PC-9 (cell line): ENCODE data around the gene STAMBP. TPM values are rescaled to one million over a fixed set of nuclear protein-coding genes. Genes with fewer than 3 reads are reported as not detected.

Experiments used
- BruUV-seq: library from RNA; stranded (reverse); fragments of 400-500 nt; replicated peaks from 2 replicates; lab custom pipeline; 2021; lab: Mats Ljungman, UMichigan
- CTCF ChIA-PET: fragments of 300-600 bp; sonication (Branson Sonifier 250); formaldehyde crosslinking; loops from one replicate; lab custom pipeline; 2022; ENCODE audit warnings: antibody characterized with exemption; lab: Charles Lee
- POLR2A ChIA-PET: fragments of 300-600 bp; sonication (Branson Sonifier 250); formaldehyde crosslinking; loops from one replicate; lab custom pipeline; 2022; ENCODE audit warnings: antibody characterized with exemption; ENCODE audit not compliant: unreplicated experiment; lab: Charles Lee
- DNase-seq, 2 experiments: peaks; one replicate each; pipeline versions ENCODE4 v3.0.0 to v3.0.0-alpha.2; 2015 to 2022; ENCODE audit warnings: mixed read lengths in 1 of 2
- H2AFZ ChIP-seq: fragments of 200-600 bp; sonication (generic); 2 replicates; pipeline ENCODE4 v1.8.1; 2017; ENCODE audit warnings: antibody characterized with exemption
- H3F3A ChIP-seq: fragments of 200-600 bp; sonication (generic); 2 replicates; pipeline ENCODE4 v1.8.1; 2017; ENCODE audit warnings: antibody characterized with exemption, mild to moderate bottlenecking, low read depth; ENCODE audit not compliant: insufficient read depth
- H3K27ac ChIP-seq: fragments of 200-600 bp; sonication (generic); 2 replicates; pipeline ENCODE4 v1.6.1; 2016; ENCODE audit warnings: mixed run types
- H3K27me3 ChIP-seq: fragments of 200-600 bp; sonication (generic); 2 replicates; pipeline ENCODE4 v1.6.1; 2016; ENCODE audit warnings: low read depth, mixed run types; ENCODE audit not compliant: insufficient read depth
- H3K36me3 ChIP-seq: fragments of 200-600 bp; sonication (generic); 2 replicates; pipeline ENCODE4 v1.6.1; 2016; ENCODE audit warnings: low read depth, mixed run types
- H3K4me1 ChIP-seq: fragments of 200-600 bp; sonication (generic); replicated peaks from 2 replicates; pipeline ENCODE4 v1.6.1; 2016; ENCODE audit warnings: mixed run types; ENCODE audit not compliant: insufficient read depth
- H3K4me2 ChIP-seq: fragments of 200-600 bp; sonication (generic); 2 replicates; pipeline ENCODE4 v1.6.1; 2017; ENCODE audit warnings: mixed run types
- H3K4me3 ChIP-seq: fragments of 200-600 bp; sonication (generic); 2 replicates; pipeline ENCODE4 v1.6.1; 2016; ENCODE audit warnings: mixed run types
- H3K79me2 ChIP-seq: fragments of 200-600 bp; sonication (generic); 2 replicates; pipeline ENCODE4 v1.6.1; 2017; ENCODE audit warnings: low read depth, mixed run types
- H3K9me2 ChIP-seq: fragments of 200-600 bp; sonication (generic); 2 replicates; pipeline ENCODE4 v1.8.1; 2017; ENCODE audit warnings: mild to moderate bottlenecking; ENCODE audit not compliant: insufficient read depth
- H3K9me3 ChIP-seq: fragments of 200-600 bp; sonication (generic); 2 replicates; pipeline ENCODE4 v1.8.1; 2016; ENCODE audit warnings: low read depth; ENCODE audit not compliant: insufficient read depth
- H4K20me1 ChIP-seq: fragments of 200-600 bp; sonication (generic); 2 replicates; pipeline ENCODE4 v1.8.1; 2017; ENCODE audit not compliant: insufficient read depth
- EZH2 ChIP-seq: fragments of 200-600 bp; sonication (generic); IDR thresholded peaks from 2 replicates; pipeline ENCODE4 v1.8.0; 2017; ENCODE audit warnings: antibody characterized with exemption, low read depth
- intact Hi-C: fragments of 100-400 bp; cut with micrococcal nuclease; formaldehyde crosslinking; loops from one replicate; pipeline ENCODE4 v1.10.0; 2022; ENCODE audit not compliant: unreplicated experiment
- total RNA-seq: library from RNA; stranded (reverse); gene quantifications from 2 replicates; pipeline ENCODE4 v1.2.3, GENCODE V29; 2021
- TF ChIP-seq, protein P1 (sequence below): fragments of 200-600 bp; sonication (generic); conservative IDR thresholded peaks from 2 replicates; pipeline ENCODE4 v1.6.1; 2017; ENCODE audit warnings: mixed run types, antibody characterized with exemption, mild to moderate bottlenecking, moderate library complexity

The STAMBP gene
- total RNA-seq, 1 experiment from 2014 or later: 52.2 TPM

- Histone ChIP-seq H3K4me3 (no peak overlapping the region), H3K4me2 (no peak overlapping the region), H3K36me3 (peaks cover 37% of the 10 kb centered on the region), H3K9me2 (no peaks in the 10 kb centered on the region), H3K79me2 (no peaks in the 10 kb centered on the region), H3K4me1 (0 out of 2 replicates have a peak, but pooled peaks cover 10% of the 10 kb centered on the region), H3K27me3 (no peaks in the 10 kb centered on the region), H3F3A (peaks cover 12% of the 10 kb centered on the region; the same call in 1 of the 2 replicates), H3K9me3 (no peaks in the 10 kb centered on the region), H3K27ac (no peak overlapping the region), H2AFZ (no peak overlapping the region), H4K20me1 (no peaks in the 10 kb centered on the region)
- ChIA-PET CTCF (no interaction called here), POLR2A (no interaction called here)
- intact Hi-C loops: no loop called here
- TF ChIP-seq, protein P1, sequence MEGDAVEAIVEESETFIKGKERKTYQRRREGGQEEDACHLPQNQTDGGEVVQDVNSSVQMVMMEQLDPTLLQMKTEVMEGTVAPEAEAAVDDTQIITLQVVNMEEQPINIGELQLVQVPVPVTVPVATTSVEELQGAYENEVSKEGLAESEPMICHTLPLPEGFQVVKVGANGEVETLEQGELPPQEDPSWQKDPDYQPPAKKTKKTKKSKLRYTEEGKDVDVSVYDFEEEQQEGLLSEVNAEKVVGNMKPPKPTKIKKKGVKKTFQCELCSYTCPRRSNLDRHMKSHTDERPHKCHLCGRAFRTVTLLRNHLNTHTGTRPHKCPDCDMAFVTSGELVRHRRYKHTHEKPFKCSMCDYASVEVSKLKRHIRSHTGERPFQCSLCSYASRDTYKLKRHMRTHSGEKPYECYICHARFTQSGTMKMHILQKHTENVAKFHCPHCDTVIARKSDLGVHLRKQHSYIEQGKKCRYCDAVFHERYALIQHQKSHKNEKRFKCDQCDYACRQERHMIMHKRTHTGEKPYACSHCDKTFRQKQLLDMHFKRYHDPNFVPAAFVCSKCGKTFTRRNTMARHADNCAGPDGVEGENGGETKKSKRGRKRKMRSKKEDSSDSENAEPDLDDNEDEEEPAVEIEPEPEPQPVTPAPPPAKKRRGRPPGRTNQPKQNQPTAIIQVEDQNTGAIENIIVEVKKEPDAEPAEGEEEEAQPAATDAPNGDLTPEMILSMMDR: no peak
- no peak for TF ChIP-seq EZH2
- BruUV-seq: no TSS peak
- DNase-seq: peak in 1 of 2 experiments; percentile 63
These were observed 31.2 kb downstream of the STAMBP start for GRCh38 chr2:73859721-73860586.

GRCh38 chr2:73862987-73863386 is 34.2 kb downstream of the STAMBP start:
- H3K36me3 ChIP-seq: peaks cover 47% of the 10 kb centered on the region
- TF ChIP-seq, protein P1: no peak
- no peak for TF ChIP-seq EZH2
- intact Hi-C loops: no loop called here
- no peaks in the 10 kb centered on the region for H3K9me2 ChIP-seq
- H2AFZ ChIP-seq: no peak overlapping the region
- H3K9me3 ChIP-seq: no peaks in the 10 kb centered on the region
- BruUV-seq: no TSS peak
- ChIA-PET POLR2A (no interaction called here), CTCF (no interaction called here)
- peaks cover 12% of the 10 kb centered on the region; the same call in 1 of the 2 replicates for H3F3A ChIP-seq
- no peak for DNase-seq
- no peak overlapping the region for H3K4me3 ChIP-seq
- H3K27me3 ChIP-seq: no peaks in the 10 kb centered on the region
- H3K4me2 ChIP-seq: no peak overlapping the region
- H3K79me2 ChIP-seq: no peaks in the 10 kb centered on the region
- H4K20me1 ChIP-seq: no peaks in the 10 kb centered on the region
- H3K4me1 ChIP-seq: 0 out of 2 replicates have a peak, but pooled peaks cover 10% of the 10 kb centered on the region
- no peak overlapping the region for H3K27ac ChIP-seq

DNA sequence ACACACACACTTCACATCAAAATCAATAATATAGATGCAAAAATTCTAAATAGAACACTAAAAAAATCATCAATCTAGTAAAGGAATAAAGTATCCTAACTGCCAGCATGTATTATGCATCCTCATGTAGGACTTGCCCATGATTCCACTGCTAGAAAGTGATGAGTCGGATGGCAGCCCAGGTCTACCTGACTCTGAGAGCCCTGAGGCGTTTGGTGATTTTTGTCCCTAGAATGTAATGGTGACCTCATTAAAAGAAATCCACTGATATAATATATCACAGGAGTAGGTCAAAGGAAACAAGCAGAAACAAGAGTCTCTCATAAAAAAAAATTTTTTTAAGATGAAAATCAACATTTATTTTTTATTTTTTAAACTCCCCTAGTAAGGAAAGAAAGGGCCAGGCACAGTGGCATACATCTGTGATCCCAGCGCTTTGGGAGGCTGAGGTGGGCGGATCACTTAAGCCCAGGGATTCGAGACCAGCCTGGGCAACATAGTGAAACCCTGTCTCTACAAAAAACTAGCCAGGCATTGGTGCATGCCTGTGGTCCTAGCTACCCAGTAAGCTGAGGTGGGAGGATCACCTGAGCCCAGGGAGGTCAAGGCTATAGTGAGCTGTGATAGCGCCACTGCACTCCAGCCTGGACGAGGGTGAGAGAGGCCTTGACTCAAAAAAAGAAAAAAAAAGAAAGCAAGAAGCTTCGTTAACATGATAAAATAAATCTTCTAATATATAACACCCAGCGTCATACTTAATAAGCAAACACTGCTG is 39.6 kb downstream of the STAMBP start:
- Histone ChIP-seq H3K4me2 (no peak overlapping the region), H3K9me2 (no peaks in the 10 kb centered on the region), H3K27me3 (no peaks in the 10 kb centered on the region), H3K79me2 (no peaks in the 10 kb centered on the region), H3K36me3 (peaks cover 10% of the 10 kb centered on the region; the same call in 1 of the 2 replicates), H2AFZ (no peak overlapping the region), H3K4me1 (peaks cover 5% of the 10 kb centered on the region; the same call in 1 of the 2 replicates), H3K4me3 (no peak overlapping the region), H3K27ac (0 out of 2 replicates have a peak overlapping the region, but pooled peaks have one; percentile 21), H3F3A (no peaks in the 10 kb centered on the region), H4K20me1 (no peaks in the 10 kb centered on the region), H3K9me3 (no peaks in the 10 kb centered on the region)
- BruUV-seq: no TSS peak
- TF ChIP-seq, protein P1: no peak
- TF ChIP-seq EZH2: no peak
- POLR2A ChIA-PET: no interaction called here
- CTCF ChIA-PET: no interaction called here
- intact Hi-C loops: no loop called here
- peak in 1 of 2 experiments; percentile 68 for DNase-seq
